SKM-1 (cell line): ENCODE results near the gene AGAP1.
A peak's percentile ranks its signal among the peaks of the same experiment; 100 is the strongest.
"Not testable (repeated sequence)": the region's sequence is repeated elsewhere in the genome, so short reads cannot be mapped to it uniquely, and the experiment has no call there.

Experiments used
- DNase-seq: peaks from one replicate; lab custom pipeline; 2025; ENCODE audit not compliant: unreplicated experiment; lab: John Stamatoyannopoulos, UW

The AGAP1 gene

DNA sequence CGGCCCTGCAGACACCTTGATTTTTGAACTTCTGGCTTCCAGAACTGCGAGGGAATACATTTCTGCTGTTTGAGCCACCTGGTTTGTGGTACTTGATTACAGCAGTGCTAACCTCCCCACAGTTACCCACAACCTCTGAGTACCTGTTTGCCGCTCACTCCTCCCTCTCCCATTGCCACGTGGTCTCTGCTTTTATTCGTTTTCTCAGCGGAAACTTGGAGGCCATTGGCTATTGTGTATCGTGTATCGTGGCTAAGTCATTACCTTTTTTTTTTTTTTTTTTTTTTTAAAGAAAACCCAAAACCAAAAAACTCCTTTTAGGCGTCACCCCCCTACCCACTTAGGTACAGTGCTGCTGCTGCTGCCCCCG lies 90.8 kb downstream of the AGAP1 start:
- no peak for DNase-seq

GRCh38 chr2:235587202-235587601 lies 93.4 kb downstream of the AGAP1 start:
- no peak for DNase-seq

DNA sequence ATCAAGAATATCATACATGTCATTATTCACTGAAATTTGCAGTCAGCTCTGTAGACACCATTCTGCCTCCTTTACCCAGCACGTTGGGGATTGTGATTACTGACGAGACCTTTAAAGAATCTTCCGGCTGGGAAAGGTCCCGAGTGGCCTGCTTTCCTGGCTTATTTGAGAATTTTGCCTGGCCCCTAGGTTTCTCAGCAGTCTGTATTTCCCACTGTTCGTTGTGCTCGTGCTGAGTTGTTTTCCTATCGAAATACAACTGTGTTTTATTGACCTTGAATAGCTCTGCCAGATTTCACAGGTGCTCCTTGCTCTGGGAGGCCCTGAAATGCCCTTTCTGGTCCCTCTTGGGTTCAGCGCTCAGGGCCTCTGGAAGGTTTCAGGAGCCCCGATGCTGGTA lies 94.9 kb downstream of the AGAP1 start:
- DNase-seq: no peak

- DNase-seq: no peak
Observed at GRCh38 chr2:235591231-235591730, 97.4 kb downstream of the AGAP1 start.

DNA sequence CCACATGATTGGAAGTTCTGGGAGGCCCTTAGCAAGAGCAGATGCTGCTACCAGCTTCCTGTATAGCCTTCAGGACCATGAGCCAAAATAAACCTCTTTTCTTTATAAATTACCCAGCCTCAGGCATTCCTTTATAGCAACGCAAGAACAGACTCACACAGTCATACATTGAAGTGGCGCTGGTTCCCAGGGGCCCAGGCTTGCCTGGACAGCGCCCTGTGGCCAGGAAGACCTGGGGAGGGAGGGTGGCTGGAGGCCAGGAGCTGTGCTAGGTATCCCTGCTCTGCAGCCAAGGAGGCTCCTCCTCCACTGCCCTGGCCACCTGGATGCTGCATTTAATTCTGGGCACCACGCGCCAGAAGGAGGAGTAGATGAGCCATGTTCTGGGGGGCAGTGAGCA lies 98.1 kb downstream of the AGAP1 start:
- no peak for DNase-seq

DNA sequence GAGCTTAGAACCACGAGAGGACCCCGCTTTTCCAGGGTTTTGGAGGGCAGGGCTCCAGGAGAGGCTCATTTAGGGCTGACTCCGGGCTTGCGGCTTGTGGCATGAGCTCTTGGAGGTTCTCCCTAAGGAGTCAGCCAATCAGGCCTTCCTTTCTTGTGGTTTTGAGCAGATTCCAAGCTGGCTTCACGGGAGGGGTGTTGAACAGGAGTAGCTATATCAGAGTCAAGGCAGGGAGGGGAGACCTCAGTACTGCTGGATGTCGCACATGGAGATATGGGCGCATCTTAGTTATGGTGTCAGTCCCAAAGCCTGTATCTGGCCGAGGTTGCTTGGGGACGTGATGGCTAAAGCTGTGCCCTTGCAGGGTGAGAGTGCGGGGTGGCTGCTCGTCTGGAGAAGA lies 98.6 kb downstream of the AGAP1 start:
- DNase-seq: no peak

- DNase-seq: no peak
Observed at GRCh38 chr2:235592836-235593235, 99.0 kb downstream of the AGAP1 start.

DNA sequence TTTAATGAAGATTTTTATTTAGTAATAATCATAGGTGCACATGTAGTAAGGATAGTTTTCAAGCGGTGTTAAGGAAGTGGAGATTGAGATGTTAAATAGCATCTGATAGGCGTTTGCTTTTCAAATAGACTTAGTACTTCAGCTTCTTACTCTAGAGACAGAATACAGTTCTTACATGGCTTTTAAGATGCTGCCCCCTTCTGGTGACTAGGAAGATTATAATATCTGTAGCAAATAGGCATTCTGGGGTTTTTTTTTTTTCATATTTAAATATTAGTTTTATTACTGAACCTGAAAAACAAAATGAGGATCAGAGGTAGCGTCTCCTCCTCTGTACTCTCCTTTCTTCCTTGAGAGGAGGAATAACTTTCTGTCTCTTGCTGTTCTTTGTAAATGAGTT lies 100.2 kb downstream of the AGAP1 start:
- DNase-seq: peak; percentile 60

- DNase-seq: no peak
Observed at GRCh38 chr2:235594964-235595363, 101.1 kb downstream of the AGAP1 start.

DNA sequence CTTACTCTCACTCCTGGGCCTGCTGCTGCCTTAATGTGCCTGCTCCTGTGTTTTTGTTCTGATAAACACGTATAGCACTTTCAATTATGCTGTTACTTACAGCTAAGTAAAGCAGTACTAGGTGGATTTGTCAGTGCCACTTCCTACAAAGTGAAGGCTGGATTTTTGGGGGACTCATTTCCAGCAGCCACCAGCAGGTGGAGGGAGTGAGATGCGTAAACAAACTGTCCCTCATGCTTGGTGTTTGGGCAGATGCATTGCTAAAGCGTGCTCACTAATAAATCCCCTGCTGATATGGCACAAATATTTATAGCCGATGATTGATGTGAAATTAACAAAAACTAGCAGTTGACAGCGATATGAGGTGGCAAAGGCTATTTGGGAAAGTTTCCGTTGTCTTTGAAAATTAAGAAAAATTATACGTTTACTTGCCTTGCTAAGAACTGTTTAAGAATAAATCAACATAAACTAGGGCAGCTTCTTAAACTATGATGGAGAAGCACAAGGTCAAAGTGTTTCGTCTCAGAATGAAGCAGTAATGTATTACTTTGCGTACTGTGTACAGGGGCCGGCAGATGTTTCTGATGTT lies 101.7 kb downstream of the AGAP1 start:
- DNase-seq: peak; percentile 37

- no peak for DNase-seq
Observed at GRCh38 chr2:235596272-235596671, 102.4 kb downstream of the AGAP1 start.

GRCh38 chr2:235597081-235597615 lies 103.3 kb downstream of the AGAP1 start:
- no peak for DNase-seq

DNA sequence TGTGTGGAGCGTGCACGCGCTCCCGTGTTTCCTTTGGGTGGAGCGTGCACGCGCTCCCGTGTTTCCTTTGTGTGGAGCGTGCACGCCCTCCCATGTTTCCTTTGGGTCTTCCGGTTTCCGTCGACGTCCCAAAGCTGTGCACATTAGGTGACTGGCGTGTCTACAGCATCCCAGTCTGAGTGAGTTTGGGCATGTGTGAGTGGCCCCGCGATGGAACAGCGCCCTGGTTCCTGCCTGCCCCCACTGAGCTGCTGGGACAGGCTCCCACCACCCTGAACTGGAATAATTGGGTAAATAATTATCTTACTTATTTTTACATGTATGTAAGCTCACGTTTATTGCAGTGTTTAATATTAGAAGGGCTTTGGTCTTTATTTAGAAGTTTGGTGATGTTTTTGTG lies 104.2 kb downstream of the AGAP1 start:
- DNase-seq: no peak

DNA sequence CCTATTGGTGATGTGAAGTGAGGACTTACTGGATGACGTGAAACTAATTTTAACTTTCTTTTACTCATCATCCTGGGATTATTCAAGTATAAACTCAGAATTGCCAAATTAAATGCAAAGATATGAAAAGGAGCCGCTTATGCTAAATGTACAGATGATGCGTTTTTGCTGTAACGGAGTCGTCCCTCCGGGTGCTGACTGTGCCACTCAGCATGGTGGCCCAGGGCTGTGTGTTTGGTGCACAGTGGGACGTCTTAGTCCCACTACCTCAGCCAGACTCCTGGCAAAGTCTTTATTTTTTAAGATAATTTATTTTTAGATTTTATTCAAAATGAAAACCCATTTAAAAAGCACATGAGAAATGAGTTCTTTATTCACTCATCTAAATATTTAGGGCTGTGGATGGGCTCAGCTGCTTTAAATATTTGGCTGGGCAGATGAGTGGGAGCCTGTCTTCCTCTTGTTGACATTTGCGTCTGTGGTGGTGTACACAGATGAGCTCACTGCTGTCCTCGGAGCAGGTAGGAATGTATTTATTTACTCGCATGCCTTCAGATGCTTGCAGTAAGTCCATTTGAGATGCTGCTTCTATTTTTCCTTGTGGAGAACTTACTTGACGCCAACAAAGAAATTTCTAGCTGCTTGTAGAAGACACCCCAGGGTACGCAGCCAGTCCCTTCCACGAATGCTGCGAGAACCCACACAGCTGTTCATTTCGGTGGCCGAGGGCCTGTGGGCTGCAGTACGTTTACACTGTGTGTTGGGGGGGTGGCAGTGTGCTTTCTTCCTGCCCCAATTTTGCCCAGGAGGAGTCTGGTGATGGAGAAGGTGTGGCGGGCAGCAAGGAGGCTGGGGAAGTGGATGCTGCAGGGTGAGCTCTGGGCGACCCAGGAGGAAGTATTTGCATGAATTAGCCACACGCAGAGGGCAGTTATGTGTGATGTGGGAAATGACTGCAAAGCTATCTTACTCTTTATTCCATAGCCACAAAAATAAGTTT lies 105.0 kb downstream of the AGAP1 start:
- no peak for DNase-seq

DNA sequence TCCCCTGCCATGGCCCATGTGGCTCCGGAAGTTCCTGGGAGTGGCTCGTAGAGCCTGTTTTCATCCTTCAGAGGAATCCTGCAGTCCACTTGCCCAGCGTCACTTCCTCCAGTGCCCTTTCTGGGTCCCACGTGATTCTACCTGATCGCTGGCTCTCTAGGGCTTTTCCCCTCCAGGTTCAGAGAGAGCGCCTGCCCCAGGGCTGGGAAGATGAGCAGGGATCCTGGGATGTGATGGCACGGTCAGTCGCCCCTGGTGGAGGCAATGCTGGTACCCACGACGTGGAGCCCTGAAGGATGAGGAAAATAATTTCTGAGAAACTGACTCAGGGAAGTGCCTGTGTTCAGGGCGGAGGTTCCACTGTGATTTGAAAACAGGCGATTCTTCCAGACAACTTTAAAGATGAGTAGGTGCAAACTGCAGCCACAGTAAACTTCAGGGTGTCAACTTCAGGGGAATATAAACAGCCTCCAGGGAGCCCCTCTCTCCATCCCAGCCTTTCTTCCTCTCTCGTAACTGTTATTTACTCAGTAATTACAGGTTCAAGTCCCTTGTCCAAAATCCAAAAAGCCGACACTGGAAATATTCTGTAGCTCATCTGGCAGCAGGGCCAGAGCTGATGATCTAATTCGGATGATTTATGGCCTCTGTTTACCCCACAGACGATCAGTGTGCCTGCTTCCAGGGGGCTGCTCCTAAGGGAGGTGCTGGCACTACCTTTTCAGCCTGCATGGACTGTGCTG lies 105.9 kb downstream of the AGAP1 start:
- DNase-seq: no peak

GRCh38 chr2:235600406-235600805 lies 106.6 kb downstream of the AGAP1 start:
- no peak for DNase-seq

DNA sequence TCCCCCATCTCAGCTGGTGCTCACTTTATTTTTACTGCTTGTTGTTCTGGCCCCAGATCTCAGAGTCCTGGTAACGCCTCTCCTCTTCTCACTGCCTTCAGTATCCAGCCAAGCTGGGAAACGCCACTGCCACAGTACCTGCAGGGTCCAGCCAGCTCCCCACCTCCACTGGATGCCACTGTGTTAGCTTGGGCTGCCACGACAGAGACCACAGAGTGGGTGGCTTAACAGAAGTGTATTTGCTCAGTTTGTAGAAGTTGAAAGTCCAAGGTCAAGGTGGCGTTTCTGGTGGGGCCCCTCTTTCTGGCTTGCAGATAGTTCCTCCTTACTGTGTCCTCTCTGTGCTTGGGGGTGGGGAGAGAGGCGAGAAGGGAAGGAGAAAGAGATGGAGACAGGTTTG lies 107.1 kb downstream of the AGAP1 start:
- no peak for DNase-seq

GRCh38 chr2:235601960-235602704 lies 108.3 kb downstream of the AGAP1 start:
- DNase-seq: no peak

DNA sequence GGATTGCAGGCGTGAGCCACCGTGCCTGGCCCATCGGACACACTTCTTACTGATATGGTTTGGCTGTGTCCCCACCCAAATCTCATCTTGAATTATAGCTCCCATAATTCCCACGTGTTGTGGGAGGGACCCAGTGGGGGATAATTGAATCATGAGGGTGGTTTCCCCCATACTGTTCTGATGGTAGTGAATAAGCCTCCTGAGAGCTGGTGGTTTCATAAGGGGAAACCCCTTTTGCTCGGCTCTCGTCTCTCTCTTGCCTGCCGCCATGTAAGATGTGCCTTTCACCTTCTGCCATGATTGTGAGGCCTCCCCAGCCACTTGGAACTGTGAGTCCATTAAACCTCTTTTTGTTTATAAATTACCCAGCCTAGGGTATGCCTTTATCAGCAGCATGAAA lies 109.1 kb downstream of the AGAP1 start:
- not testable (repeated sequence) for DNase-seq

GRCh38 chr2:235603659-235604058 lies 109.8 kb downstream of the AGAP1 start:
- no peak for DNase-seq
